Measurements from ENCODE around the gene MAB21L2. TPM values are rescaled to one million over a fixed set of nuclear protein-coding genes. Genes with fewer than 3 reads are reported as not detected.
"Not testable (repeated sequence)": the region's sequence is repeated elsewhere in the genome, so short reads cannot be mapped to it uniquely, and the experiment has no call there.

MAB21L2 gene
- 0.10 TPM for polyA plus RNA-seq (ENCODE audit: insufficient read length)

DNA sequence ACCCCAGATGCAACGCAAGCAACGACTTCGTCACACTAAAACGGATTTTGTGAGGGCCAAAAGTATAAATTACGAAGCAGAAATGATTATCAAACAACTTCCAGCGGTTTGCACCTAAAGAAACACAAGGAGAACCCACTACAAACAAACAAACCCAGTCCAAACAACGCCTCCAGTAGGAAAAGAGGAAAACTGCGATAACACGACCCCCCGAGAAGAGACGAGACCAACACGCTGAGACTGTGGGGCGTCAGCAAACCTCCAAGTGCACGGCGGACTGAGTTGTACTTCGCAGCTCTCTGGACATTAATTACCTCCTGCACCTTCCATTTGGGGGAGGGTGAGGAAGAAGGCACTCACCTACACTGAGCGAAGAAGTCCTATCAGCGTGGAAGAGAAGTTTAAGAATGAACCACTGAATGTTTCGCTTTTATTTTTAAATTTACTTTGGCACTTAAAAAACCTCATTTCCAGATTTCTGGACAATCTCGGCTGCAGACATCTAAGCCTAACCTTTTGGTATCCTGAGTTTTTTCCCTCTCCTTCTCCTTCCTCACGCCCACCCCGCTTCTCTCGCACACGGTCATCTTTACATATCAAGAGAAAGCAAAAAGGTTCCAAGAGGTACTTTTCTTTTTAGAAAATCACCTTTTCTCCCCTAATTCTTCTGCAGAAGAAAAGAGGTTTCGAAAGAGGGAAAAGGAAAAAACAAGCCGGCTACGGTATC is at the start of gene MAB21L2:
TSS of gene MAB21L2 (plus strand) at position 6 of the 727 bp plus-strand sequence. CDS start 879 bp downstream, outside the sequence.
- peak; percentile 31 for DNase-seq

DNA sequence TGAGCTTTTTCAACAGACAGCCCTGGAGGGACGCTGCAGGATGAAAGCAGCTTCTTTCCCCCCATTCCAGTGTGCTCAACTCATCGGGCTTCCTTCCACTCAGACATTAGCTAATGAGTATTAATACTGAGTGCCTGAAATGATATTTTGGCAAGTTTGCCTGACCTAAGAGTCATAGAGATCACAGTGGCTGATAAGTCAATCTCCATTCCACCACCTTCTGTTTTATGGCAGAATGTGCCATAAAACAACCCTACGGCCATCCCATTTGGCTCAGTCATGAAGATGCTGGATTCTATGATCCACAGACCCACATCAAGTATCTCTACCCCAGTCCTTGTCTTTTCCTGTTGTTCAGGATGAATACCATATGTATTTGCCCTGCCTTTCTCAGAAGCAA is 48.3 kb upstream of the MAB21L2 start:
- no peak for DNase-seq

DNA sequence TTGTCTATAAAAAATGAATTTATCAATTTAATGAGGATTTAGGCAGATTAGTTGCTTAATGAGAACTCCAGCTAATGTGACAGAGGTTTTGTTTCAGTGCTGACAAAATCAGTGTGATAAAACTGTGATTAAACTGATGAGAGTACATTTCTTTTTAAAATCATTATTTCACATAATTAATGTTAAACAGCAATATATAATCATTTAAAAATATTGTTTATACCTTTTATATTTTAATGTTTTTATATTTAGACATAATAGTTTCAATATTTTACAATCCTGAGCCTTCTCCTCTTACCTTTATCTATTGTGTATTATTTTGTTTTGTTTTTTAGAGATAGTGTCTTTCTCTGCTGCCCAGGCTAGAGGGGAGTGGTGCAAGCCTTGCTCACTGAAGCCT is 47.1 kb upstream of the MAB21L2 start:
- DNase-seq, result no peak

DNA sequence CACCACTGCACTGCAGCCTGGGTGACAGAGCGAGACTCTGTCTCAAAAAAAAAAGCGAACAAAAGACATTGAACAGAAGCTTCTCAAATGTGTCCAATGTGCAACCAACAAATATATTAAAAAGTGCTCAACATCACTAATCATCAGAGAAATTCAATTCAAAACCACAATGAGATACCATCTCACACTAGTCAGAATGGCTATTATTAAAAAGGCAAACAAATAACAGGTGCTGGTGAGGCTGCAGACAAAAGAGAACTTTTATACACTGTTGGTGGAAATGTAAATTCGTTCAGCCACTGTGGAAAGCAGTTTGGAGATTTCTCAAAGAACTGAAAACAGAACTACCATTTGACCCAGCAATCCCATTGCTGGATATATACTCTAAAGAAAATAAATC is 44.0 kb upstream of the MAB21L2 start:
- DNase-seq, result not testable (repeated sequence)

DNA sequence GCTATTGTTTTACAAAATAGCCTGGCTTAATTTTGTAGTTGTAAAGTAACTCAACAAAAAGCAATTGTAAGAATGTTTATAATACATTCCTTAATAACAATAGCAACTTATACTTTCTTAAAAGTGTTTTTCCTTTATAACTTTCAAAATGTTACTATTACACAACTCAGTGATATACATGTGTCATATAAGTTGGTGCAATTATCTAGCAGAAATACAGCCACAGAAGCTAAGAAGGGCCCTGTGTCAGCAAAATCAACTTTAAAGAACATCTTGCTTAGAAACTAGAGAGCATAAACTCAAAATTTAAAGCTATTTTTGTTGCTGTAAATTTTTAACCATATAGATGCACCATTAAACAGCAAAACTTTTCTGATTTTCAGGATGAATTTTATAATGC is 41.4 kb upstream of the MAB21L2 start:
- DNase-seq, result no peak

DNA sequence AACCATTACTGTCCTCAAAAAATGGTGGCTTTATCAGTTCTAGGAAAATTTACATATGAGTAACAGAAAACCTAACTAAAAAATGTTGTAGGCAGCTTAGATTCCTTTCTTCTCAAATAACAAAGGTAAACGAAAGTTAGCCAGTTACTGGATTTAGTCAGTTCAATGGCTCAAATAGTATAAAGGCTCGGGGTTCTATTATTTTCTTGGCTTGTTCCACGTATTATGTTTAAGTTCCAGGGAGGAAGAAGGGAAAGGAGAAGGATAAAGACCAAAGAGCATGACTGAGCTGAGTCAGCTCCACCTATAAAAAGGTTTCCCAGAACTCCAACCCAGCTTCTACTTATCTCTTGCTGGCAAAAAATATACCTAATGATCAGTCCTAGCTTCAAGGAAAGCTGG is 41.0 kb upstream of the MAB21L2 start:
- DNase-seq, result no peak

DNA sequence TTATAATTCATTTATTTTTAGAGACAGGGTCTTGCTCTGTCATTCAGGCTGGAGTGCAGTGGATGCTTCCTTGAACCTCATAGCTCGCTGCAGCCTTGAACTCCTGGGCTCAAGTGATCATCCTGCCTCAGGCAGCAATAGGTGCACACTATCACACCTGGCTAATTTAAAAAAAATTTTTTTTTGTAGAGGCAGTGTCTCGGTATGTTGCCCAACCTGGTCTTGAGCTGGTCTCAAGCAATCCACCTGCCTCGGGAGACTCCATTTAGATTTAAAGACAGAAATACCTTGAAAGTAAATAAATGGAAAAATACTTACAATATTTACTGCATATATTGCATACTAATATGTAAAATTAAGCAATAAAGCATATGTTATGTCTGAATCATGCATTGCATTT is 40.3 kb upstream of the MAB21L2 start:
- DNase-seq, result no peak

DNA sequence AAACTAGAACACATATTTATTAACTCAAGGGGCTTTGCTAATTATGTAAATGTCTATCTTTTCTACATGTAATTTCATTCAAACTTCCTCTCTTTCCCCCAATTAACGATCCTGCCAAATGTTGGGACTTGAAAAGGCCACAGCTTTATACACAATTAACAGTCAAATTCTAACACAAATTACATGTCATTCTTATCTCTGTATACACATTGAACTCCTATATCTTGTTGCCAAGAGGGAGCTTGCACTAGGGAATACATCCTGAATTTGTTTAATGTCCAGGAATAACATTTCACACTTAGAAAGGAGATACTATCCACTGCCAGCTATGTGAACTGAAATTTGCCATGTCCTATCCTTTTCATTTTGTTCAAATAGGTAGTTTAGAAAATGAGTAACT is 38.9 kb upstream of the MAB21L2 start:
- DNase-seq, result no peak

DNA sequence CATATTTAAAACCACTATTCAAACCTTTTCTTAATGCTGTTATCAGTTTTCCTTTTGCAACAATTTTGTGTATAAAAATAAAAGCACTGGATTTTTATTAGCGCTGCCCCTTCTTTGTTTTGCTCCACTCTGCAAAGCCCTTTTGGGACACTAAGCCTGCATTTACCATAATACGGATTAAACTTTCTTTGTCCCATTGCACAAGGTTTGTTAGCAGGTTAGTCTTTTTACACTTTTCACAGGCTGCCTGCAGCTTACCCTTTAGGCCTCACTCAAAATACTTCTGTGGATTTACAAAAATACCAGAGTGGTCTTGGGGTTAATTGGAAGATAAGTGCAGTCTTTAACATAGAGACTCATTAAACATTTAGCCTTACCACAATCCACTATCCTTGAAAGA is 35.7 kb upstream of the MAB21L2 start:
- no peak for DNase-seq

DNA sequence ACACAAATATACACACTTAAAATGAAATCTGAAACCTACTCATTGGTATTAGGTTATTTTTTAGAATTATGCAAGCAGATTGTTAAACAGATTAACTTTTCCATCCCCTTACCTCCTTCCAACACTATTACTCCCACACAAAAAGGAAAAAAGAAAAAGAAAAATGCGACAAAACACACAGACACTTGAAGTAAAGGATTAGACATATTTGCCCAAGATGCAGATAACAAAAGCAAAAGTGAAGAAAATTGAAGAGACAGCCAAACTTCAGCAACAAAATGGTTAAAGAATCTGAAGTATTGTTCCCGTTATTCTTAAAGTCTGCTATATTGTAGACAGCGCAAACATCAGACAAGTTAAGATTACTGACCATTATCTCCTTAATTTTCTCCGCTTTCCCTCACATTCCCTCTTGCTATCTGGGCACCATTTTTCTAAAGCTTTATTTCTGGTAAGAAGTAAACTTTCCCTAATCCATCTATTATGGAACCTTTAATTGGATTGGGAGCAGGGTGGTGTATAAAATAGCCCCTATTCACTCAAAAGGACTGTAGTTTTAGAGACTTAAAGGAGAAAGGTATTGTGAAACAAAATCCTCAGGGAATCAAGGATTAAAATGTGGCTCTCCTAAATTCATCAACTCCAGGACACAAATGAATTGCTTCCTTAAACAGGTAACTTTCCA is 34.7 kb upstream of the MAB21L2 start:
- DNase-seq, result no peak

DNA sequence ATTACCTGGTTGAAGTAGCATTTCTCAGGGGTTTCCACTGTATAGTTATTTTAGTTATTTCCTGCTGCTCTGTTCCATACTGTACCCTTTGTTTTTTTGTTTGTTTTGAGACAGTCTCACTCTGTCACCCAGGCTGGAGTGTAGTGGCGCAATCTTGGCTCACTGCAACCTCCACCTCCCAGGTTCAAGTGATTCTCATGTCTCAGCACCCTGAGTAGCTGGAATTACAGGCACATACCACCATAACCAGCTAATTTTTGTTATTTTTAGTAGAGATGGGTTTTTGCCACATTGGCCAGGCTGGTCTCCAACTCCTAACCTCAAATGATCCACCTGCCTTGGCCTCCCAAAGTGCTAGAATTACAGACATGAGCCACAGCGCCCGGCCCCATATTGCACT is 24.1 kb upstream of the MAB21L2 start:
- not testable (repeated sequence) for DNase-seq

DNA sequence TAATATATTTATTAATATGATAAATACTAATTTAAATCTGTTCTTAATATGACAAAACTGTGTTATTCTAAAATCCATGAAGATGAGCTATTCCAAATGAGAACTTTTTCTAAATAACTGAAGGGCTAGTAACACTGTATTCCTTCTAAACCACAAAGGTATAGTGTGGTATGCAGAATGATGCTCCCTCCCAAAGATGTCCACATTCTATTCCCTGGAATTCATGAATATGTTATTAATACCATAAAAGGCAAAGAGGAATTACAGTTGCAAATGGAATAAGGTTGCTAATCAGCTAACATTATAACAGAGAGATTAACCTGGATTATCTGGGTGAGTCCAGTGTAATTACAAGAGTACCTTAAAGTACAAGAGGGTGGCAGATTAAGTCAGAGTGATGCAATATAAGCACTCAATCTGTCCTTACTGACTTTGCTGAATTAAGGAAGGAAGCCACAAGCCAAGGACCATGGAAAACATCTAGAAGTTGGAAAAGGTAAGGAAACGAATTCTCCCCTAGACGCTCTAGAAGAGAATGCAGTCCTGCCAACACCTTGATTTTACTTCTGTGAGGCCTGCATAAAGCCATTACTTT is 20.7 kb upstream of the MAB21L2 start:
- no peak for DNase-seq

DNA sequence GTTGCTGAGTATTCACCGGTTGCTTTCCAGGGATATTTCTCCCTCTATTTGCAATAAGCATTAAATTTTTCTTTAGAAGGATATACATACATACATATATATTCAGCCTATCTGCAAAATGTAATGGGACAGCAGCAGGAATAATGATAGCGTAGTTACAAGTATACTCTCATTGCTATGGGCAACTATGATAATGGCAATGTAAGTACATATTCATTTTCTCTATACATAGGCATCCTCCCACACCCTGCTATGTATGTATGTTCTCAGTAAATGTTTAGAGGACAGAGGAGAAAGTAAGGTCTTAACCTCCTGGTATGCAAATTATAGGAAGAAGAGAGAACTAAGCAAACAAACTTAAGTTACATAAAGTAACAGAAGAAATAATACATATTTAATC is 19.7 kb upstream of the MAB21L2 start:
- no peak for DNase-seq

DNA sequence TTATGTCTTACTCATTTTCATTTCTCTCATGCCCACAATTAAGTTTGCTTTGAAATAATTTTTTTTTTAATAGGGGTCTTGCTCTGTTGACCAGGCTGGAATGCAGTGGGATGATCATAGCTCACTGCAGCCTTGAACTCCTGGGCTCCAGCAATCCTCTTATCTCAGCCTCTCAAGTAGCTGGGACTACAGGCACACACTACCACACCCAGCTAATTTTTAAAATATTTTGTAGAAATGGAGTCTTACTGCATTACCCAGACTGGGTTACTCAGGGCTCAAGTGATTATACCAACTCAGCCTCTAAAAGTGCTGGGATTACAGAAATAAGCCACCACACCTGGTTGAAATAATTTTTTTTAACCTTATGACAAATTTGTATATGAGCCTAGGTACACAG is 19.2 kb upstream of the MAB21L2 start:
- no peak for DNase-seq

DNA sequence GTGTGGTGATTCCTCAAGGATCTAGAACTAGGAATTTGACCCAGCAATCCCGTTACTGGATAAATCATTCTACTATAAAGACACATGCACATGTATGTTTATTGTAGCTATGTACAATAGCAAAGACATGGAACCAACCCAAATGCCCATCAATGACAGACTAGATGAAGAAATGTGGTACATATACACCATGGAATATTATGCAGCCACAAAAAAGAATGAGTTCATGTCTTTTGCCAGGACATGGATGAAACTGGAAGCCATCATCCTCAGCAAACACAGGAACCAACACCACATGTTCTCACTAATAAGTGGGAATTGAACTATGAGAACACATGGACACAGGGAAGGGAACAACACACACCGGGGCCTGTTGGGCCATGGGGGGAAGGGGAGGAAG is 17.0 kb upstream of the MAB21L2 start:
- DNase-seq, result not testable (repeated sequence)

DNA sequence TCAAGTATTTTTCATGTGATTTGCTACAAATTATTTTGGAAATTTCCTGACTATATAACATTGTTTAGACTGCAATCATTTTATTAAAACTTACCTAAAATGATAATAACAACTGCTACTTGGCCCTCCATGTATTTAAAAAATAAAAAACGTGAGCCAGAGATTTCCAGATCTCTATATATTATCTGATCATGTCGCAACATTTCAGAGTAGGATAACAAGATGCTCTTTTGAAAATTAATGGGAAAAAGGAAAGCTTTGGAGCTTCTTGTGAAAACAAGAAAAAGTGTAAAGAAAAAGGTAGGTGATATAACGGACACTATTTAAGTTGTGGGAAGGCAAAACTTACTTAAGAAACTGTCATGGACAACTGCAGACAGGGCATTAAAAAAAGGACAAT is 14.9 kb upstream of the MAB21L2 start:
- DNase-seq, result no peak

DNA sequence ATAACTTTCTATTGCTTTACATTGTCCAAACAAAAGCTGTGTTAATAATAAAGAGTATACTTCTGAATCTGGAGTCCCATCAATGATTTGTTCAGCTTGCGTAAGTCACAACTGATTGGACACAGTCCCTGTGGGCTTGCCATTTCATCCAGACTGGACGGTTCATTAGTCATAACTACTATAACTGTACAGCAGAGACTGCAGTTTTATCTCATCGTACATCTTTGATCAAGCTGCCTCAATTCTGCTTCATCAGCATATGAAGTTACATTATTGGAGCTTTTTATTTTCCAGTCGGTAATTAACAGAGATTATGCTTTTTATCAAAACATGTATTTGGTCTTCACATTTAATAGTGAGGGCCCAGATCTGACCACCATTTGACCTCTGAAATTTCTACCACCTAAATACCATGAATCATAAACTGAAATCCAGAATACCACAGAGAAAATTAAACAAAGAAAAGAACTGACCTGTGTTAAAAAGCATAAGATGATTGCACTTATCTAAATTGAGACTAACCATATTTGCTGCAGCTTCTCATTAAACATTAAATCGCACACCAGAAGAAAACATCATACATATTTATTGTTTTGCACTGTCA is 12.5 kb upstream of the MAB21L2 start:
- DNase-seq, result no peak

DNA sequence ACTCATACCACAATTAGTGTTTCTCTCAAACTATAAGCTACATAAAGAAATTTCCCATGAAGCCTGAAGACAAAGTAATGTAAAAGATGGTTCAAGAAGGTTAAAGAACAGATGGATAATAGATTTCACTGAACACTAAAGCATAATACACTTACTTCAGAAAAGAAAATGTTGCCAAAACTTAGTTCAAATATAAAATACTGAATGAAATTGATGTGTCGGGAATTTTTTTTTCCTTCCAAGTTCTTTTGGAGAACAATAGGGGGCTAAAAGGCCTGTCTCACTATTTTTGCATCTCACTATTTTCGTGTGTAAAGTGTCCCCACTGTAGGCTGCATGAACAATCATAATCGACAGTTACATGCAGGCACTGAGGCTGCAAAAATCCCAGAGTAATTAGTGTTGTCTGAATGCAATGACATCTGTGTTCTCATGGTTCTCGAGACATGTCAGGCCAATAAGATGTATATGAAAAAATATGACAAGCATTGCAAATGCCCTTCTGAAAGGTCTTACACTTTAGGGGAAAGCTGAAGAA is 11.9 kb upstream of the MAB21L2 start:
- no peak for DNase-seq

DNA sequence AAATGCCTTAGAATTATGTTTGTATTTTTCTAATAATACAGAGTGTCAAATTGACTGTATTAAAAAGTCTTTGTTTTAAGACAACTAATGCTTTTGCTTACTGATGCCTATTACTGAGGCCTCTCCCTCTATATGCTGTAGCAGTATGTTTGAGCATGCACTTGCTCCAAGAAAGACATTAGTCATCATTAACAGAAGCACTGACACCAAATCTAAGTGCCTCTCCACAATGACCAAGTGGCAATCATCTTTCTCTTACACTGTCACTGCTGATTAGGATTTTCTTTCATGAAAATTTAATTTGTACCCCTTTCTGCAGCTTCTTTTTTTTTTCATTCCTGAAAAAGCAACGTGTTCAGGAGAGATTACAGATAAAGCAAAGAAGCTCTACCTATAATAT is 11.1 kb upstream of the MAB21L2 start:
- no peak for DNase-seq

DNA sequence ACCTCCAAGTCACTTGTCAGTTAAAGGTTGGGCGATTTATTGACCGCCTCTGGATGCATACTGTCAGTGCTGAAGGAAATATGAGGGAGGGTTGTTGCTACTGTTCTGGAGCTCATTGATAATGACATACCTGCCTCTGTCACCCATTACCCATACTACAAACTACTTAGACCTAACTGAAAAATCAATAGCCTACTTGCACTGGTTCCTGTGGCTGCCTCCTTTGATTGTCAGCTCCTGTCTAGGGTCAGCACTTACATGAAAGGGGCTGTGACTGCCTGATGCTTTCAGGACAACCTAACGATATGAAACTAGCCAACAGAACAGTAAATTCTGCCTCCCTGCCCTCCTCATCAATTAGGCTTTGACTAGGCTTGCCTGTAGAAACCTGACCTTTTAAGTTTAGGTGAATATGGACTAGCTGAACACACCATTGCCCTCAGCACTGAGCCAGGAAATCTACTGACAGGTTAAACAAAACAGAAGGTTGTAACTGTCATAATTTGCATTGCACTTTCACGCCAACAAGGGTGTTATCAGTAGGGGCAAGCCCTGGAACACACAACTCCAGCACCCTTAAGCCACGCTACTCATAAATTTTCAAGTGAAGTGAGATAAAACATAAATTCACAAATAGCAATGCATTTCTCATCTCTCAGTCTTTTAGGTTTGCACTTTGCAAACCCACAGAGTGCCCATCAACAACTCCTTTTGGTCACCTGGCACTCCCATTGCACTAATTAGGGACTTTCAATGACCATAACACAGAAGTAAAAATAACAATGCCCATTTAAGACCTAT is 9.0 kb upstream of the MAB21L2 start:
- no peak for DNase-seq

DNA sequence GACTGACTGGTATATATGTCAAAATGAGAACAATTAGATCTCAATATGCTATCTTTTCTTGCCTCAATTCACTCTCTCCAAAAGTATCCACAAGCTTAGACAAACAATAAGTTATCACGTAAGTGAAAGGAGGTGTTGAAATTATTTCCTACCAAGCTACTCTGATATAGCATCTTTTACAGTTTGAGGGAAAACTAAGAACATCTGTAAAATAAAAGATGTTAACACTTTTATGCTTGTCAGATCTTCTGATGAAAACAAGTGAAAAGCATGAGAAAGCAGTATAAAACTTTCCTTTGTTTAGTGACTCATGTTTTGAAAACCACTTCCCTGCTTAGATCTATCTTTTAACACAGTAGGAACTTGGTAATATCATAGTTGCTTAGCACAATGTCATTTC is 8.4 kb upstream of the MAB21L2 start:
- no peak for DNase-seq

DNA sequence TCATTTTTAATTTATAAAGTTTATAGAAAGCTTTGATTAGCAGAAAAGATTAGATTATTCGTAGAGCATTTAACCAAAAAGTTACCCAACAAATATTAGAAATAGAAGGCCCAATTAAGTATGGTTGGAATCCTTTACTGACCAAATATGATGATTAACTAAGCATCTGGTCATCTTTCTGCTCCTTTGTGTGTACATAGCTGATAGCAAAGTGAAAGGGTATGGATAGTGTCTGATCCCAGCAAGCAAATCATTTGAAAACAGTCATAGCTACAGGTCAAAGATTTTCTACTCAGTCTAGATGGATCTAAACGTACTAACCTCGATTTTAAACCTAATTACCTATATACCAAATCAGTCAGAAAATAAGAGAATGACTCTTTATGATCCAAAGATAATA is 7.3 kb upstream of the MAB21L2 start:
- no peak for DNase-seq
